Measurements from ENCODE around the gene NFIB. TPM values are rescaled to one million over a fixed set of nuclear protein-coding genes. Genes with fewer than 3 reads are reported as not detected.

The NFIB gene
- total and polyA plus RNA-seq, 10 of the 15 experiments (the other 5 are each of a cell fraction or from before 2014, with no cell fraction given), result under 0.01 to 0.19 (median 0.05) TPM; not detected in 3

DNA sequence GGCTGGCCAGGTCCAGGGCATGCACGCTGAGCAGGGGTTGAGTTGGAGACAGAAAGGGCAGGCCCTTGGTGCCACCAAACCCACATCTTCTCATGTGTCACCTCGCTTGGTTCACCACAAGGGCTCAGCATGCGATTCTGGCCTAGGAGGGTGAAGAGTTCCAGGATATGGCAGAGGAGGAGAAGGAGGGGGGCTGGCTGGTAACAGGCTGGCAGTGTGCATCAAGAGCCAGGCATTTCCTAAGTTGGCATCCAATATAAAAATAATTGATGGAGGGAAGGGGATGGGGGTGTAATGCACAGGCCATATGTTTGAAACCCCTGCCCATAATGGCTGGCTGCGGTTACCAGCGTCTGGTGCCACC lies 255.6 kb downstream of the NFIB start:
- H3K4me3 ChIP-seq, result no peak overlapping the region
- ChIA-PET POLR2A (no interaction called here), CTCF (no interaction called here), SMC1A (ENCODE audit: uncharacterized antibody, unreplicated experiment) (no interaction called here), RAD21 (ENCODE audit: unreplicated experiment) (no interaction called here)
- H4K20me1 ChIP-seq (ENCODE audit: control insufficient read depth, insufficient read depth), result no peaks in the 10 kb centered on the region
- H3K4me2 ChIP-seq (ENCODE audit: control insufficient read depth, insufficient read depth), result no peak overlapping the region
- intact Hi-C loops (cut with micrococcal nuclease; ENCODE audit: unreplicated experiment), result no loop called here
- H3K79me2 ChIP-seq (ENCODE audit: control insufficient read depth, insufficient read depth, low read length), result no peaks in the 10 kb centered on the region
- WGBS (ENCODE audit: insufficient coverage, insufficient replicate concordance, low lambda C conversion rate, missing lambda C conversion rate), result 4% methylated on average over 5 of the region's 5 CpGs
- H3K27ac ChIP-seq (ENCODE audit: control insufficient read depth, insufficient read depth), result no peak overlapping the region
- H3K9ac ChIP-seq (ENCODE audit: control insufficient read depth, insufficient read depth, low read length), result no peak overlapping the region
- H3K9me3 ChIP-seq (replicated peaks; ENCODE audit: control insufficient read depth, insufficient read depth, low read length), result no peaks in the 10 kb centered on the region
- no TSS peak for BruUV-seq (replicated peaks)
- no peaks in the 10 kb centered on the region for H3K36me3 ChIP-seq (ENCODE audit: control insufficient read depth in 2 of 2, insufficient read depth in 2 of 2, low read length in 1 of 2)
- H2AFZ ChIP-seq (ENCODE audit: control insufficient read depth, low read depth, low read length), result no peak overlapping the region
- DNase-seq (ENCODE audit: low read depth, low spot score) (no peak), FAIRE-seq (no peak), ATAC-seq (no peak)
- in situ Hi-C loops (cut with MboI), result no loop called here
- TF ChIP-seq WRNIP1 (IDR thresholded peaks at IDR 0.05; ENCODE audit: borderline replicate concordance, low read depth, low read length) (no peak), HCFC1 (IDR thresholded peaks at IDR 0.05; ENCODE audit: low read length) (no peak), YY1 (IDR thresholded peaks at IDR 0.05; ENCODE audit: low read depth, low read length) (no peak), PAX5 (IDR thresholded peaks at IDR 0.05; ENCODE audit: borderline replicate concordance, low read depth, low read length) (no peak), SIX5 (IDR thresholded peaks at IDR 0.05; ENCODE audit: low read depth, low read length, severe bottlenecking) (no peak), CHD2 (IDR thresholded peaks at IDR 0.05; ENCODE audit: borderline replicate concordance, low read depth, low read length) (no peak), EGR1 (IDR thresholded peaks at IDR 0.05; ENCODE audit: borderline replicate concordance in 1 of 2, low read depth in 2 of 2, low read length in 2 of 2) (no peak), BCL11A (IDR thresholded peaks at IDR 0.05; ENCODE audit: low read depth, low read length) (no peak), KAT2A (conservative IDR thresholded peaks at IDR 0.05; ENCODE audit: control insufficient read depth, low read depth, low read length) (no peak), NFYB (IDR thresholded peaks at IDR 0.05; ENCODE audit: insufficient read depth, low read depth, low read length) (no peak), TCF12 (IDR thresholded peaks at IDR 0.05; ENCODE audit: low read depth, low read length) (no peak), YBX1 (IDR thresholded peaks at IDR 0.05) (no peak)
- TF ChIP-seq, protein P1, sequence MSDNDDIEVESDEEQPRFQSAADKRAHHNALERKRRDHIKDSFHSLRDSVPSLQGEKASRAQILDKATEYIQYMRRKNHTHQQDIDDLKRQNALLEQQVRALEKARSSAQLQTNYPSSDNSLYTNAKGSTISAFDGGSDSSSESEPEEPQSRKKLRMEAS (IDR thresholded peaks at IDR 0.05; ENCODE audit: low read depth, low read length), result no peak
- TF ChIP-seq, protein P2, sequence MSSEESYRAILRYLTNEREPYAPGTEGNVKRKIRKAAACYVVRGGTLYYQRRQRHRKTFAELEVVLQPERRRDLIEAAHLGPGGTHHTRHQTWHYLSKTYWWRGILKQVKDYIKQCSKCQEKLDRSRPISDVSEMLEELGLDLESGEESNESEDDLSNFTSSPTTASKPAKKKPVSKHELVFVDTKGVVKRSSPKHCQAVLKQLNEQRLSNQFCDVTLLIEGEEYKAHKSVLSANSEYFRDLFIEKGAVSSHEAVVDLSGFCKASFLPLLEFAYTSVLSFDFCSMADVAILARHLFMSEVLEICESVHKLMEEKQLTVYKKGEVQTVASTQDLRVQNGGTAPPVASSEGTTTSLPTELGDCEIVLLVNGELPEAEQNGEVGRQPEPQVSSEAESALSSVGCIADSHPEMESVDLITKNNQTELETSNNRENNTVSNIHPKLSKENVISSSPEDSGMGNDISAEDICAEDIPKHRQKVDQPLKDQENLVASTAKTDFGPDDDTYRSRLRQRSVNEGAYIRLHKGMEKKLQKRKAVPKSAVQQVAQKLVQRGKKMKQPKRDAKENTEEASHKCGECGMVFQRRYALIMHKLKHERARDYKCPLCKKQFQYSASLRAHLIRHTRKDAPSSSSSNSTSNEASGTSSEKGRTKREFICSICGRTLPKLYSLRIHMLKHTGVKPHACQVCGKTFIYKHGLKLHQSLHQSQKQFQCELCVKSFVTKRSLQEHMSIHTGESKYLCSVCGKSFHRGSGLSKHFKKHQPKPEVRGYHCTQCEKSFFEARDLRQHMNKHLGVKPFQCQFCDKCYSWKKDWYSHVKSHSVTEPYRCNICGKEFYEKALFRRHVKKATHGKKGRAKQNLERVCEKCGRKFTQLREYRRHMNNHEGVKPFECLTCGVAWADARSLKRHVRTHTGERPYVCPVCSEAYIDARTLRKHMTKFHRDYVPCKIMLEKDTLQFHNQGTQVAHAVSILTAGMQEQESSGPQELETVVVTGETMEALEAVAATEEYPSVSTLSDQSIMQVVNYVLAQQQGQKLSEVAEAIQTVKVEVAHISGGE (CRISPR knock-in tag; IDR thresholded peaks at IDR 0.05), result no peak
- TF ChIP-seq, protein P3, sequence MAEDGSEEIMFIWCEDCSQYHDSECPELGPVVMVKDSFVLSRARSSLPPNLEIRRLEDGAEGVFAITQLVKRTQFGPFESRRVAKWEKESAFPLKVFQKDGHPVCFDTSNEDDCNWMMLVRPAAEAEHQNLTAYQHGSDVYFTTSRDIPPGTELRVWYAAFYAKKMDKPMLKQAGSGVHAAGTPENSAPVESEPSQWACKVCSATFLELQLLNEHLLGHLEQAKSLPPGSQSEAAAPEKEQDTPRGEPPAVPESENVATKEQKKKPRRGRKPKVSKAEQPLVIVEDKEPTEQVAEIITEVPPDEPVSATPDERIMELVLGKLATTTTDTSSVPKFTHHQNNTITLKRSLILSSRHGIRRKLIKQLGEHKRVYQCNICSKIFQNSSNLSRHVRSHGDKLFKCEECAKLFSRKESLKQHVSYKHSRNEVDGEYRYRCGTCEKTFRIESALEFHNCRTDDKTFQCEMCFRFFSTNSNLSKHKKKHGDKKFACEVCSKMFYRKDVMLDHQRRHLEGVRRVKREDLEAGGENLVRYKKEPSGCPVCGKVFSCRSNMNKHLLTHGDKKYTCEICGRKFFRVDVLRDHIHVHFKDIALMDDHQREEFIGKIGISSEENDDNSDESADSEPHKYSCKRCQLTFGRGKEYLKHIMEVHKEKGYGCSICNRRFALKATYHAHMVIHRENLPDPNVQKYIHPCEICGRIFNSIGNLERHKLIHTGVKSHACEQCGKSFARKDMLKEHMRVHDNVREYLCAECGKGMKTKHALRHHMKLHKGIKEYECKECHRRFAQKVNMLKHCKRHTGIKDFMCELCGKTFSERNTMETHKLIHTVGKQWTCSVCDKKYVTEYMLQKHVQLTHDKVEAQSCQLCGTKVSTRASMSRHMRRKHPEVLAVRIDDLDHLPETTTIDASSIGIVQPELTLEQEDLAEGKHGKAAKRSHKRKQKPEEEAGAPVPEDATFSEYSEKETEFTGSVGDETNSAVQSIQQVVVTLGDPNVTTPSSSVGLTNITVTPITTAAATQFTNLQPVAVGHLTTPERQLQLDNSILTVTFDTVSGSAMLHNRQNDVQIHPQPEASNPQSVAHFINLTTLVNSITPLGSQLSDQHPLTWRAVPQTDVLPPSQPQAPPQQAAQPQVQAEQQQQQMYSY (CRISPR knock-in tag; IDR thresholded peaks at IDR 0.05), result no peak
- TF ChIP-seq, protein P4, sequence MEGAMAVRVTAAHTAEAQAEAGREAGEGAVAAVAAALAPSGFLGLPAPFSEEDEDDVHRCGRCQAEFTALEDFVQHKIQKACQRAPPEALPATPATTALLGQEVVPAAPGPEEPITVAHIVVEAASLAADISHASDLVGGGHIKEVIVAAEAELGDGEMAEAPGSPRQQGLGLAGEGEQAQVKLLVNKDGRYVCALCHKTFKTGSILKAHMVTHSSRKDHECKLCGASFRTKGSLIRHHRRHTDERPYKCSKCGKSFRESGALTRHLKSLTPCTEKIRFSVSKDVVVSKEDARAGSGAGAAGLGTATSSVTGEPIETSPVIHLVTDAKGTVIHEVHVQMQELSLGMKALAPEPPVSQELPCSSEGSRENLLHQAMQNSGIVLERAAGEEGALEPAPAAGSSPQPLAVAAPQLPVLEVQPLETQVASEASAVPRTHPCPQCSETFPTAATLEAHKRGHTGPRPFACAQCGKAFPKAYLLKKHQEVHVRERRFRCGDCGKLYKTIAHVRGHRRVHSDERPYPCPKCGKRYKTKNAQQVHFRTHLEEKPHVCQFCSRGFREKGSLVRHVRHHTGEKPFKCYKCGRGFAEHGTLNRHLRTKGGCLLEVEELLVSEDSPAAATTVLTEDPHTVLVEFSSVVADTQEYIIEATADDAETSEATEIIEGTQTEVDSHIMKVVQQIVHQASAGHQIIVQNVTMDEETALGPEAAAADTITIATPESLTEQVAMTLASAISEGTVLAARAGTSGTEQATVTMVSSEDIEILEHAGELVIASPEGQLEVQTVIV (IDR thresholded peaks at IDR 0.05; ENCODE audit: borderline replicate concordance, partially characterized antibody), result no peak
- H3K27me3 ChIP-seq (replicated peaks in 1 of 2; ENCODE audit: control insufficient read depth in 2 of 2, insufficient read depth in 2 of 2, low read length in 1 of 2), result no peaks in the 10 kb centered on the region
- H3K4me1 ChIP-seq (ENCODE audit: control insufficient read depth, insufficient read depth, low read length), result no peaks in the 10 kb centered on the region

Measured in GM12878 (cell line).